ENCODE measurements around the gene SHLD1. TPM values are rescaled to one million over a fixed set of nuclear protein-coding genes. Genes with fewer than 3 reads are reported as not detected.

The SHLD1 gene
- polyA plus RNA-seq, 1 donor from 2014 or later = 15.3 TPM

- Histone ChIP-seq H3K4me3 (ENCODE audit: low read length) (no peak overlapping the region), H3K27ac (ENCODE audit: low read length) (no peak overlapping the region)
Observed at GRCh38 chr20:5766085-5766764, 16.0 kb downstream of the SHLD1 start.

More at GRCh38 chr20:5766085-5766764, 16.0 kb downstream of the SHLD1 start:
- Histone ChIP-seq H3K4me2 (ENCODE audit: low read length) (no peak overlapping the region), H3K9me2 (ENCODE audit: insufficient read depth, low read length) (no peaks in the 10 kb centered on the region), H3F3A (ENCODE audit: insufficient read depth, low read length, poor library complexity, severe bottlenecking) (no peaks in the 10 kb centered on the region), H2AFZ (ENCODE audit: low read depth, low read length) (no peak overlapping the region), H4K20me1 (ENCODE audit: insufficient read depth) (no peaks in the 10 kb centered on the region), H3K36me3 (ENCODE audit: insufficient read depth, low read length) (no peaks in the 10 kb centered on the region), H3K79me2 (replicated peaks; ENCODE audit: insufficient read depth, low read length) (no peaks in the 10 kb centered on the region), H3K9me3 (ENCODE audit: low read length) (no peaks in the 10 kb centered on the region), H3K9ac (ENCODE audit: low read length) (no peak overlapping the region), H3K27me3 (ENCODE audit: insufficient read depth, low read depth, low read length) (no peaks in the 10 kb centered on the region)
- TF ChIP-seq EP300 (conservative IDR thresholded peaks at IDR 0.05; ENCODE audit: poor library complexity, severe bottlenecking) = no peak
- no peak for TF ChIP-seq REST (IDR thresholded peaks at IDR 0.05; ENCODE audit: borderline replicate concordance)
- TF ChIP-seq SMC3 (conservative IDR thresholded peaks at IDR 0.05; ENCODE audit: poor library complexity) = no peak
- TF ChIP-seq CTCF (IDR thresholded peaks at IDR 0.05; ENCODE audit: poor library complexity, severe bottlenecking) = no peak
- no peak for TF ChIP-seq RAD21 (conservative IDR thresholded peaks at IDR 0.05)
- TF ChIP-seq EZH2 (IDR thresholded peaks at IDR 0.05; ENCODE audit: borderline replicate concordance, insufficient read depth, low read length, poor library complexity, severe bottlenecking) = no peak
- TF ChIP-seq TAF1 (IDR thresholded peaks at IDR 0.05; ENCODE audit: low read depth) = no peak
- TF ChIP-seq MXI1 (conservative IDR thresholded peaks at IDR 0.05; ENCODE audit: poor library complexity, severe bottlenecking) = no peak
- no peak for TF ChIP-seq POLR2AphosphoS5 (IDR thresholded peaks at IDR 0.05)
